ENCODE data around the gene ACLY. TPM values are rescaled to one million over a fixed set of nuclear protein-coding genes. Genes with fewer than 3 reads are reported as not detected.
A peak's percentile ranks its signal among the peaks of the same experiment; 100 is the strongest.

ACLY gene
- total and polyA plus RNA-seq, 2 of the 13 experiments (the other 11 are each of a cell fraction or from before 2014, with no cell fraction given): 111 to 218 TPM

DNA sequence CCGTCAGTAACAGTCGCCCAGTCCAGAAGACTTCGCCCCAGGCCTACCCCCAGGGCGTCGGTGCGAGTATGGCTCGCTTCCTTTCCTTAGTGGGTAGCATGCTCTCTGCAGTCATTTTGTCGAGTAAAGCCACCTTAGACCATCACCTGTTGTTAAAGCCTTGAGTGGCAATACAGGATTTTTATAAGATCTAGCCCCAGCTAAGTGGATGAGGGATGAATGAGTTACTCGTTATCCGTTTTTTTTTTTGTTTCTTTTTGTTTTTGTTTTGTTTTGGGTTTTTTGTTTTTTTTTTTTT is 53.2 kb downstream of the ACLY start (continued):
- TF ChIP-seq, protein P1, sequence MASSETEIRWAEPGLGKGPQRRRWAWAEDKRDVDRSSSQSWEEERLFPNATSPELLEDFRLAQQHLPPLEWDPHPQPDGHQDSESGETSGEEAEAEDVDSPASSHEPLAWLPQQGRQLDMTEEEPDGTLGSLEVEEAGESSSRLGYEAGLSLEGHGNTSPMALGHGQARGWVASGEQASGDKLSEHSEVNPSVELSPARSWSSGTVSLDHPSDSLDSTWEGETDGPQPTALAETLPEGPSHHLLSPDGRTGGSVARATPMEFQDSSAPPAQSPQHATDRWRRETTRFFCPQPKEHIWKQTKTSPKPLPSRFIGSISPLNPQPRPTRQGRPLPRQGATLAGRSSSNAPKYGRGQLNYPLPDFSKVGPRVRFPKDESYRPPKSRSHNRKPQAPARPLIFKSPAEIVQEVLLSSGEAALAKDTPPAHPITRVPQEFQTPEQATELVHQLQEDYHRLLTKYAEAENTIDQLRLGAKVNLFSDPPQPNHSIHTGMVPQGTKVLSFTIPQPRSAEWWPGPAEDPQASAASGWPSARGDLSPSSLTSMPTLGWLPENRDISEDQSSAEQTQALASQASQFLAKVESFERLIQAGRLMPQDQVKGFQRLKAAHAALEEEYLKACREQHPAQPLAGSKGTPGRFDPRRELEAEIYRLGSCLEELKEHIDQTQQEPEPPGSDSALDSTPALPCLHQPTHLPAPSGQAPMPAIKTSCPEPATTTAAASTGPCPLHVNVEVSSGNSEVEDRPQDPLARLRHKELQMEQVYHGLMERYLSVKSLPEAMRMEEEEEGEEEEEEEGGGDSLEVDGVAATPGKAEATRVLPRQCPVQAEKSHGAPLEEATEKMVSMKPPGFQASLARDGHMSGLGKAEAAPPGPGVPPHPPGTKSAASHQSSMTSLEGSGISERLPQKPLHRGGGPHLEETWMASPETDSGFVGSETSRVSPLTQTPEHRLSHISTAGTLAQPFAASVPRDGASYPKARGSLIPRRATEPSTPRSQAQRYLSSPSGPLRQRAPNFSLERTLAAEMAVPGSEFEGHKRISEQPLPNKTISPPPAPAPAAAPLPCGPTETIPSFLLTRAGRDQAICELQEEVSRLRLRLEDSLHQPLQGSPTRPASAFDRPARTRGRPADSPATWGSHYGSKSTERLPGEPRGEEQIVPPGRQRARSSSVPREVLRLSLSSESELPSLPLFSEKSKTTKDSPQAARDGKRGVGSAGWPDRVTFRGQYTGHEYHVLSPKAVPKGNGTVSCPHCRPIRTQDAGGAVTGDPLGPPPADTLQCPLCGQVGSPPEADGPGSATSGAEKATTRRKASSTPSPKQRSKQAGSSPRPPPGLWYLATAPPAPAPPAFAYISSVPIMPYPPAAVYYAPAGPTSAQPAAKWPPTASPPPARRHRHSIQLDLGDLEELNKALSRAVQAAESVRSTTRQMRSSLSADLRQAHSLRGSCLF (CRISPR knock-in tag; IDR thresholded peaks at IDR 0.05; ENCODE audit: borderline replicate concordance): no peak
- TF ChIP-seq FOXC1 (CRISPR knock-in tag; IDR thresholded peaks at IDR 0.05; ENCODE audit: borderline replicate concordance) (peak; percentile 6; the same call in 1 of the 2 replicates), ZNF619 (CRISPR knock-in tag; IDR thresholded peaks at IDR 0.05) (peak; percentile 75; the same call in 1 of the 2 replicates), ZNF629 (CRISPR knock-in tag; conservative IDR thresholded peaks at IDR 0.05) (0 out of 2 replicates have a peak, but pooled peaks have one; percentile 4), SOX5 (CRISPR knock-in tag; IDR thresholded peaks at IDR 0.05; ENCODE audit: borderline replicate concordance) (0 out of 2 replicates have a peak, but pooled peaks have one; percentile 31), ZSCAN9 (CRISPR knock-in tag; IDR thresholded peaks at IDR 0.05; ENCODE audit: borderline replicate concordance) (peak; percentile 12; the same call in 1 of the 2 replicates), MED1 (CRISPR knock-in tag; IDR thresholded peaks at IDR 0.05) (0 out of 2 replicates have a peak, but pooled peaks have one; percentile 42), GABPA (IDR thresholded peaks at IDR 0.05; ENCODE audit: low read depth, low read length) (no peak), GABPA (CRISPR knock-in tag; IDR thresholded peaks at IDR 0.05; ENCODE audit: low read depth) (no peak), KLF6 (CRISPR knock-in tag; IDR thresholded peaks at IDR 0.05) (peak; percentile 7; the same call in 1 of the 2 replicates), NONO (IDR thresholded peaks at IDR 0.05) (no peak), NONO (CRISPR knock-in tag; conservative IDR thresholded peaks at IDR 0.05) (no peak; the same call in 1 of the 2 replicates), MED8 (CRISPR knock-in tag; IDR thresholded peaks at IDR 0.05; ENCODE audit: insufficient replicate concordance) (no peak), THYN1 (CRISPR knock-in tag; IDR thresholded peaks at IDR 0.05; ENCODE audit: borderline replicate concordance, low read depth) (no peak), NFKB2 (CRISPR knock-in tag; IDR thresholded peaks at IDR 0.05; ENCODE audit: borderline replicate concordance) (peak; percentile 73; the same call in 1 of the 2 replicates), ZNF326 (CRISPR knock-in tag; IDR thresholded peaks at IDR 0.05; ENCODE audit: borderline replicate concordance) (no peak)
- TF ChIP-seq, protein P2, sequence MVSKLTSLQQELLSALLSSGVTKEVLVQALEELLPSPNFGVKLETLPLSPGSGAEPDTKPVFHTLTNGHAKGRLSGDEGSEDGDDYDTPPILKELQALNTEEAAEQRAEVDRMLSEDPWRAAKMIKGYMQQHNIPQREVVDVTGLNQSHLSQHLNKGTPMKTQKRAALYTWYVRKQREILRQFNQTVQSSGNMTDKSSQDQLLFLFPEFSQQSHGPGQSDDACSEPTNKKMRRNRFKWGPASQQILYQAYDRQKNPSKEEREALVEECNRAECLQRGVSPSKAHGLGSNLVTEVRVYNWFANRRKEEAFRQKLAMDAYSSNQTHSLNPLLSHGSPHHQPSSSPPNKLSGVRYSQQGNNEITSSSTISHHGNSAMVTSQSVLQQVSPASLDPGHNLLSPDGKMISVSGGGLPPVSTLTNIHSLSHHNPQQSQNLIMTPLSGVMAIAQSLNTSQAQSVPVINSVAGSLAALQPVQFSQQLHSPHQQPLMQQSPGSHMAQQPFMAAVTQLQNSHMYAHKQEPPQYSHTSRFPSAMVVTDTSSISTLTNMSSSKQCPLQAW (CRISPR knock-in tag; IDR thresholded peaks at IDR 0.05): 0 out of 2 replicates have a peak, but pooled peaks have one; percentile 30
- TF ChIP-seq, protein P3, sequence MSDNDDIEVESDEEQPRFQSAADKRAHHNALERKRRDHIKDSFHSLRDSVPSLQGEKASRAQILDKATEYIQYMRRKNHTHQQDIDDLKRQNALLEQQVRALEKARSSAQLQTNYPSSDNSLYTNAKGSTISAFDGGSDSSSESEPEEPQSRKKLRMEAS (IDR thresholded peaks at IDR 0.05): peak; percentile 25
- TF ChIP-seq, protein P4, sequence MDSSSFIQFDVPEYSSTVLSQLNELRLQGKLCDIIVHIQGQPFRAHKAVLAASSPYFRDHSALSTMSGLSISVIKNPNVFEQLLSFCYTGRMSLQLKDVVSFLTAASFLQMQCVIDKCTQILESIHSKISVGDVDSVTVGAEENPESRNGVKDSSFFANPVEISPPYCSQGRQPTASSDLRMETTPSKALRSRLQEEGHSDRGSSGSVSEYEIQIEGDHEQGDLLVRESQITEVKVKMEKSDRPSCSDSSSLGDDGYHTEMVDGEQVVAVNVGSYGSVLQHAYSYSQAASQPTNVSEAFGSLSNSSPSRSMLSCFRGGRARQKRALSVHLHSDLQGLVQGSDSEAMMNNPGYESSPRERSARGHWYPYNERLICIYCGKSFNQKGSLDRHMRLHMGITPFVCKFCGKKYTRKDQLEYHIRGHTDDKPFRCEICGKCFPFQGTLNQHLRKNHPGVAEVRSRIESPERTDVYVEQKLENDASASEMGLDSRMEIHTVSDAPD (CRISPR knock-in tag; IDR thresholded peaks at IDR 0.05): no peak
- TF ChIP-seq, protein P5, sequence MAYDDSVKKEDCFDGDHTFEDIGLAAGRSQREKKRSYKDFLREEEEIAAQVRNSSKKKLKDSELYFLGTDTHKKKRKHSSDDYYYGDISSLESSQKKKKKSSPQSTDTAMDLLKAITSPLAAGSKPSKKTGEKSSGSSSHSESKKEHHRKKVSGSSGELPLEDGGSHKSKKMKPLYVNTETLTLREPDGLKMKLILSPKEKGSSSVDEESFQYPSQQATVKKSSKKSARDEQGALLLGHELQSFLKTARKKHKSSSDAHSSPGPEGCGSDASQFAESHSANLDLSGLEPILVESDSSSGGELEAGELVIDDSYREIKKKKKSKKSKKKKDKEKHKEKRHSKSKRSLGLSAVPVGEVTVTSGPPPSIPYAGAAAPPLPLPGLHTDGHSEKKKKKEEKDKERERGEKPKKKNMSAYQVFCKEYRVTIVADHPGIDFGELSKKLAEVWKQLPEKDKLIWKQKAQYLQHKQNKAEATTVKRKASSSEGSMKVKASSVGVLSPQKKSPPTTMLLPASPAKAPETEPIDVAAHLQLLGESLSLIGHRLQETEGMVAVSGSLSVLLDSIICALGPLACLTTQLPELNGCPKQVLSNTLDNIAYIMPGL (CRISPR knock-in tag; IDR thresholded peaks at IDR 0.05; ENCODE audit: borderline replicate concordance in 1 of 2, low read depth in 1 of 2): 0 out of 4 replicates have a peak, but pooled peaks of 1 of the 2 experiments have one; percentile 13

Measured in HepG2 (cell line).